HG02973 (cell line): ENCODE measurements around the gene ABCA7.

Source experiments
- ATAC-seq: cut with Tn5 transposase; IDR thresholded peaks from one replicate; pipeline ENCODE4 v1.9.1; 2021; ENCODE audit warnings: moderate library complexity; ENCODE audit not compliant: unreplicated experiment

Gene ABCA7

DNA sequence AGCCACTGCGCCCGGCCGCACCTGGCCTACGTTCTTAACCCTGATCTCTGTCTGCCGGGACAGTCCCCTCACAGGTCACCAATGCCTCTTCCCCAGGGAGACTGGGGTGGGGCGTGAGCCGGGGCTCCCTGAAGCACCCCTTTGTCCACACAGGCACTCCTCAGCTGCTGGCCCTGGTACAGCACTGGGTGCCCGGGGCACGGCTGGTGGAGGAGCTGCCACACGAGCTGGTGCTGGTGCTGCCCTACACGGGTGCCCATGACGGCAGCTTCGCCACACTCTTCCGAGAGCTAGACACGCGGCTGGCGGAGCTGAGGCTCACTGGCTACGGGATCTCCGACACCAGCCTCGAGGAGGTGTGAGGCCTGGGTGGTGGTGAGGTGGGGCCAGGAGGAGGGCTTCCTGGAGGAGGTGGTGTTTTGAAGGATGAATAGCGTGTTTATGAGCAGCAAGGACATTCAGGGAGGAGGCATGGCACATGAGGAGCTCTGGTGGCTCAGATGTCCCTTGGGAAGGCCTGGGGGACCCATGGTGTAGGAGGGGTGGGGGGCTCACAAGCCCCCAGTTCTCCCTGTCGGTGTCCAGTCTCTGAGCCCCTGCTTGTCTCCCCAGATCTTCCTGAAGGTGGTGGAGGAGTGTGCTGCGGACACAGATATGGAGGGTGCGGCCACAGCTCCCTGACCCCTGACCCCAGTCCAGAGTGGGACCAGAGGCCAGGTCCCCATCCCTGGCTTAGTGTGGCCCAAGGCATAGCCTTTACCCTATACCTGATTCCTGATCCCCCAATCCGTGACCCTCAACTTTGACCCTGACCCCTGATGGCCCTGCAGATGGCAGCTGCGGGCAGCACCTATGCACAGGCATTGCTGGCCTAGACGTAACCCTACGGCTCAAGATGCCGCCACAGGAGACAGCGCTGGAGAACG, 13.5 kb downstream of the ABCA7 start:
- no peak for ATAC-seq

DNA sequence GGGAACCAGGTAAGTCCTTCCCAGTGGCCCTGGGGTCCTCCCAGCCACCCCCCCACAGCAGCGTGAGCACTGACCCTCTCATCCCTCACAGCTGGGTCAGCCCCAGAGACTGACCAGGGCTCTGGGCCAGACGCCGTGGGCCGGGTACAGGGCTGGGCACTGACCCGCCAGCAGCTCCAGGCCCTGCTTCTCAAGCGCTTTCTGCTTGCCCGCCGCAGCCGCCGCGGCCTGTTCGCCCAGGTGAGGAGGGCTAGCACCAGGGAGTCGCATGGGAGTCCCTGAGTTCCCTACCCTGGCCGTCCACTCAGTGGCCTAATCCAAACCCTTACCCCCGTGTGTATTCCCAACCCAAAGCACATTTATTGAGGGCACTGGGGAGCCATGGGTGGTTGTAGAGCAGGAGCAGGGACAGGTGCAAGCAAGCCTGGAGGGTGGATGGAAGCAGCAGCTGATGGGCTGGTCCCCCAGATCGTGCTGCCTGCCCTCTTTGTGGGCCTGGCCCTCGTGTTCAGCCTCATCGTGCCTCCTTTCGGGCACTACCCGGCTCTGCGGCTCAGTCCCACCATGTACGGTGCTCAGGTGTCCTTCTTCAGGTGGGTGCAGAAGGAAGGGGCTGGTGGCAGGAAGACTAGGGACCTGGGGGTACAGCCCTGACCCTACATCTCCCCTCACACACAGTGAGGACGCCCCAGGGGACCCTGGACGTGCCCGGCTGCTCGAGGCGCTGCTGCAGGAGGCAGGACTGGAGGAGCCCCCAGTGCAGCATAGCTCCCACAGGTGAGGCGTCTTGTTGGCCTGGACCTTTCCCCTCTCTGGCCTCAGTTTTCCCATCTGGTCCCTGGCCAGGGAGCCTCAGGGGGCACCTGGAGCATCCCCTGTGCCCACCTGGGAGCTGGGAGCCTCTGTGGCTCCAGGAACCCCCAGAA, 14.5 kb downstream of the ABCA7 start:
- no peak for ATAC-seq

DNA sequence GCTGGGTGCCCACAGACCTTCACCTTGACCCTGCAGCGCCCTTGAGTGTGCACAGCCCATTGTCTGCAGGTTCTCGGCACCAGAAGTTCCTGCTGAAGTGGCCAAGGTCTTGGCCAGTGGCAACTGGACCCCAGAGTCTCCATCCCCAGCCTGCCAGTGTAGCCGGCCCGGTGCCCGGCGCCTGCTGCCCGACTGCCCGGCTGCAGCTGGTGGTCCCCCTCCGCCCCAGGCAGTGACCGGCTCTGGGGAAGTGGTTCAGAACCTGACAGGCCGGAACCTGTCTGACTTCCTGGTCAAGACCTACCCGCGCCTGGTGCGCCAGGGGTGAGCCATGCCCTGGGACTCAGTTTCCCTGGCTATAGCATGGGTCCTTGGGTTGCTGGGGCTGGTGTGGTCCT, 15.1 kb downstream of the ABCA7 start:
- ATAC-seq, result no peak

DNA sequence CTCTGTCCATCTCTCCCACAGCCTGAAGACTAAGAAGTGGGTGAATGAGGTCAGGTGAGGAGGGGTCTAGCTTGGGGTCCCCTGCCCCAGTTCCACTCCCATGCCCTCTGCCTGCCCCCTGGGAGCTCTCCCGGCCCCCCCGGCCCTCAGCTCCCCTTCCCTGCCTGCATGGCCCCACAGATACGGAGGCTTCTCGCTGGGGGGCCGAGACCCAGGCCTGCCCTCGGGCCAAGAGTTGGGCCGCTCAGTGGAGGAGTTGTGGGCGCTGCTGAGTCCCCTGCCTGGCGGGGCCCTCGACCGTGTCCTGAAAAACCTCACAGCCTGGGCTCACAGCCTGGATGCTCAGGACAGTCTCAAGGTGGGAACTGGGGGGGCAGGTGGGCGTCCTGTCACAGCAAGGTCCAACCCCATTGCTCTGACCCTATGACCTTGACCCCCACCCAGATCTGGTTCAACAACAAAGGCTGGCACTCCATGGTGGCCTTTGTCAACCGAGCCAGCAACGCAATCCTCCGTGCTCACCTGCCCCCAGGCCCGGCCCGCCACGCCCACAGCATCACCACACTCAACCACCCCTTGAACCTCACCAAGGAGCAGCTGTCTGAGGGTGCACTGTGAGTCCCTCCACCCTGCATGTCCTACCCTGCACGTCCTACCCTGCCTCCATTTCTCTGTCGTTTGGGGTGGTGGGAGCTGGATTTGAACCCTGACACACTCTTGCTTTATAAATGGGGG, 16.1 kb downstream of the ABCA7 start:
- ATAC-seq, result no peak

DNA sequence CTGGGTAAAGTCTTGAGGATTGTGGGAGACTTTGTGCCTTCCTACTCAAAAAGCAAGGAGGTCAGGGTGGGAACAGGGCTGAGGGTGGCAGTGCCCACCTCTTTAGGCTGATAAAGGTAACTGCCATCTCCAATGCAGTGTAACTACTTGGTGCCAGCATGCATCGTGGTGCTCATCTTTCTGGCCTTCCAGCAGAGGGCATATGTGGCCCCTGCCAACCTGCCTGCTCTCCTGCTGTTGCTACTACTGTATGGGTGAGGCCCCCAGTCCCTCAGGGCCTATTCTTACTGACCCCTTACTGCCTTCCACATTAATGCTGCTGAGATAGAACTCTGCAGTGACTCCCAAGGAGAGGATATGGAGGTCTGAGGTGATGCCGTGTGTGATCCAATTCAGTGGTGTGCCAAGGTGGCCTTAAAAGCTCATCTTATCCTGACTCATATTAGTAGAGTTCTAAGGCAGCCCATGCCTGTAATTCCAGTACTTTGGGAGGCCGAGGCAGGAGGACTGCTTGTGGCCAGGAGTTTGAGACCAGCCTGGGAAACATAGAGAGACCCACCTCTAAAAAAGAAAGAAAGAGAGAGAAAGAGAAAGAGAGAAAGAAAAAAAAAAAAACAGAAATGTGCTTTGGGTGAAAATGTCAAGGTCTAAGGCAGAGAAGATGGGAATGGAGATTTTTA, 17.4 kb downstream of the ABCA7 start:
- ATAC-seq, result no peak

DNA sequence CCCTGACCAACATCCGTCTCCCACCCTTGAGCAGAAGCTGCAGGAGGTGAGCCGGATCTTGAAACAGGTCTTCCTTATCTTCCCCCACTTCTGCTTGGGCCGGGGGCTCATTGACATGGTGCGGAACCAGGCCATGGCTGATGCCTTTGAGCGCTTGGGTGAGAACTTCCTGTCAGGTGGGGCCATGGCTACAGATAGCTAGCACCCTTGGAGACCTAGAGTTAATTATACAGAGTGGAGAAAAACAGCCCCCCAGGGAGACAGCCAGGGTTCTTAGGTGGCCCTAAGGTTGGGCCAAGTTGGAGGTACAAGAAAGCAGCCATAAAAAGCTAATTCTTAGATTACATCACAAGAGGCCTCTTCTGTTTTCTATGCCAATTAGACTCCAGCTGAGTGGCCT, 18.2 kb downstream of the ABCA7 start:
- no peak for ATAC-seq

DNA sequence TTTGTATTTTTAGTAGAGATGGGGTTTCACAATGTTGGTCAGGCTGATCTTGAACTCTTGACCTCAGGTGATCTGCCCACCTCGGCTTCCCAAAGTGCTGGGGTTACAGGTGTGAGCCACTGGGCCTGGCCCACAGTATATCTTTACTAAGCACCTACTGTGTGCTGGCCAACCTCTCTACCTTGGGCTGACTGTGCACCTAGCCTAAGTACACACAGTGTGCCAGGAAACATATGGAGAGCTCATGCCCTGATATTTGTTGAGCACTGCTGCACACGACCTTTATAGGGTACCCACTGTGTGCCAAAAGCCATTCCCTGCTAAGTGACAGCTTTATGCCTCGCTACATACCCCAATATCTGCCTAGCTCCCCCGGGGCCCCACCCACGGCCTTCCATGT, 20.8 kb downstream of the ABCA7 start:
- ATAC-seq, result no peak

DNA sequence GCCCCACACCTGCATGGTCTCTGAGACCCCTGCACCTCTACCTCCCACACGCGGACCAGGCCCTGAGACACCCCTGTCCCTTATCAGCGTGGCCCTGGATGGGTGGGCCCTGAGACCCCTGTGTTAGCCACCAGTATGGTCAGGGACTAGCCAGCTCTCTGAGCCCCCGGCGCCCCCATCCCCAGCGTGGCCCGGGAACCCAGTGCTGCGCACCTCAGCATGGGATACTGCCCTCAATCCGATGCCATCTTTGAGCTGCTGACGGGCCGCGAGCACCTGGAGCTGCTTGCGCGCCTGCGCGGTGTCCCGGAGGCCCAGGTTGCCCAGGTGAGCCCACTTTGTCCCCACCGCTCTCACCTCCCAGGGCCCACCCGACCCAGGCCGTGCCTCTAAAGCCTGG, 22.1 kb downstream of the ABCA7 start:
- ATAC-seq, result no peak

DNA sequence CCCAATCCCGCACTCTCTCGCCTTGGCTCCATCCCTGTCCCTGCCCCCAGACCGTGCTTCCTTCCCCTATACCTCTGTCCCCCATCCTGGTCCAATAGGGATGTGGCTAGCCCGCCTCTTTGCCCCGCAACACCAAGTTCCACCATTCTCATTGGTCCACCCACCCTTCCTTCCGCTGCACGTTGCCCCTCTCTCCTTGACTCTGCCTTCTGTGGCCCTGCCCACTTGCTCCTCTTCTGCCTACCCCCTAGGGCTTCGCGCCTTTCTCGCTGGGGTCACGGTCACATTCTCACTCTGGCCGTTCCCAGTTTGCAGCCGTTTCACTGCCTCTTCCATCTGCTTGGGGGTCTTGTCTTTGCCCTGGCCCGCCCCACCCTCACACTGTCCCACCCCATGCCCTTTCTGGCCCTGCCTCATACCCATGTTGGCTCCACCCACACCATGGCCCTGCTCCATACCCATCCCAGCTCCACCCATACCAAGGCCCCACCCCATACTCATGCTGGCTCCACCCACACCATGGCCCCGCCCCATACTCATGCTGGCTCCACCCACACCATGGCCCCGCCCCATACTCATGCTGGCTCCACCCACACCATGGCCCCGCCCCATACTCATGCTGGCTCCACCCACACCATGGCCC, 22.6 kb downstream of the ABCA7 start:
- no peak for ATAC-seq

DNA sequence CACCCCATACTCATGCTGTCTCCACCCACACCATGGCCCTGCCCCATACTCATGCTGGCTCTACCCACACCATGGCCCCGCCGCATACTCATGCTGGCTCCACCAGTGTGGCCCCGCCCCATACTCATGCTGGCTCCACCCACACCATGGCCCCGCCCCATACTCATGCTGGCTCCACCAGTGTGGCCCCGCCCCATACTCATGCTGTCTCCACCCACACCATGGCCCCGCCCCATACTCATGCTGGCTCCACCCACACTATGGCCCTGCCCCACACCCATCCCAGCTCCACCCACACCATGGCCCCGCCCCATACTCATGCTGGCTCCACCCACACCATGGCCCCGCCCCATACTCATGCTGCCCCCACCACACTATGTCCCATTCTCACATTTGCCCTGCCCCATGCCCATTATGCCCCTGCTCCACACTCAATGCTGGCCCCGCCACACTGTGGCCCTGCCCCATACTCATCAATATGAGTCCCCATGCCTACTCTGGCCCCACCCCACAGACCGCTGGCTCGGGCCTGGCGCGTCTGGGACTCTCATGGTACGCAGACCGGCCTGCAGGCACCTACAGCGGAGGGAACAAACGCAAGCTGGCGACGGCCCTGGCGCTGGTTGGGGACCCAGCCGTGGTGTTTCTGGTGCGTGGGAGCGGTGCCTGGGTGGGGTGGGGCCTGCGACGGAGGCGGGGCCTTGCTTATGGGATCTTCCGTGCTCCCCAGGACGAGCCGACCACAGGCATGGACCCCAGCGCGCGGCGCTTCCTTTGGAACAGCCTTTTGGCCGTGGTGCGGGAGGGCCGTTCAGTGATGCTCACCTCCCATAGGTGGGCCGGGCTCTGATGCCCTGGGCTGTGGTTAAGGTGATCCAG, 23.4 kb downstream of the ABCA7 start:
- ATAC-seq, result no peak

DNA sequence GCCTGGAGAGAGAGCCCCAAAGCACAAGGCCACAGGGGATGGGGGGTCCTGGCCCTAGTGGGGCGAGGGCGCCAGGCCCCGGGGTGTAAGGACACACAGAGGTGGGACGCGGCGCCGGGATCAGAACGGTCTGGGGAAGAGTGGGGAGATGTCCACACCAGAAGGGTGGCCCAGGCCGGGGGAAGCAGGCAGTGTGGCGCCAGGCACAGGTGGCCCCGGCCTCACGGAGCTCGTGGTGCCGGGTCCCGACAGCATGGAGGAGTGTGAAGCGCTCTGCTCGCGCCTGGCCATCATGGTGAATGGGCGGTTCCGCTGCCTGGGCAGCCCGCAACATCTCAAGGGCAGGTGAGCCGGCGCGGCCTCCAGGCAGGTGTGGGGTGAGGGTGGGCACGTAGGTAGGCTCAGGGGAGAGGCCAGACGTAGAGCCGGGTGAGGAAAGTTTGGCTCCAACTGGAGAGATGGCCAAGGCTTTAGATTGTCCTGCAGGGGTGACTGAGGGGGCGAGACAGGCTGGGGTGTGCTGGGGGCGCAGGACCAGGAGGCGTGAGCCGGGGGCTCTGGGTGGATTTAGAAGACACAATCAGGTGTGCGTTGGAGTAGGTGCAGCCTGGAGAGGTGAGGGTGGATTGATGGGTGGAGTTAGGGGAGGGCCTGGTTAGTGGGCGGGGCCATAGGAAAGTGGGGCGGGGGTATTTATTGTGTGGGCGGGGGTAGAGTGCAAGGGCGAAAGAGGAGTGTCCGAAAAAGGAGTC, 24.2 kb downstream of the ABCA7 start:
- ATAC-seq, result no peak

DNA sequence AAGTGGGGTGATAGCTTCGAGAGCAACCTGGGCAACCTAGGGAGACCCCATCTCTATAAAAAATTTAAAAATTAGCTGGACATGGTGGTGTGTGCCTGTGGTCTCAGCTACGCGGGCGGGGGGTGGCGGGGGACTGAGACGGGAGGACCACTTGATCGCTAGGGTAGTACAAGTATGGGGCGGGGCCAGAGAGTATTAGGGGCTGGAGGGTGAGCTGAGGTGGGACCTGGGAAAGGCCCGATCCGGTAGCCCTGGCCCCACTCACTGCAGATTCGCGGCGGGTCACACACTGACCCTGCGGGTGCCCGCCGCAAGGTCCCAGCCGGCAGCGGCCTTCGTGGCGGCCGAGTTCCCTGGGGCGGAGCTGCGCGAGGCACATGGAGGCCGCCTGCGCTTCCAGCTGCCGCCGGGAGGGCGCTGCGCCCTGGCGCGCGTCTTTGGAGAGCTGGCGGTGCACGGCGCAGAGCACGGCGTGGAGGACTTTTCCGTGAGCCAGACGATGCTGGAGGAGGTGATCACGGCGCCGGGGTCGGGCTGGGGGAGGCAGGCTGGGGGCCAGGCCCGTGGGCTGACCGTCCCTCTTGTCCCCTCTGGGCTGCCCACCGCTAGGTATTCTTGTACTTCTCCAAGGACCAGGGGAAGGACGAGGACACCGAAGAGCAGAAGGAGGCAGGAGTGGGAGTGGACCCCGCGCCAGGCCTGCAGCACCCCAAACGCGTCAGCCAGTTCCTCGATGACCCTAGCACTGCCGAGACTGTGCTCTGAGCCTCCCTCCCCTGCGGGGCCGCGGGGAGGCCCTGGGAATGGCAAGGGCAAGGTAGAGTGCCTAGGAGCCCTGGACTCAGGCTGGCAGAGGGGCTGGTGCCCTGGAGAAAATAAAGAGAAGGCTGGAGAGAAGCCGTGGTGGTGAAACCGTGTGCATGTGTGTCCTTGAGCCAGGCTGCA, 25.0 kb downstream of the ABCA7 start:
- ATAC-seq, result no peak

DNA sequence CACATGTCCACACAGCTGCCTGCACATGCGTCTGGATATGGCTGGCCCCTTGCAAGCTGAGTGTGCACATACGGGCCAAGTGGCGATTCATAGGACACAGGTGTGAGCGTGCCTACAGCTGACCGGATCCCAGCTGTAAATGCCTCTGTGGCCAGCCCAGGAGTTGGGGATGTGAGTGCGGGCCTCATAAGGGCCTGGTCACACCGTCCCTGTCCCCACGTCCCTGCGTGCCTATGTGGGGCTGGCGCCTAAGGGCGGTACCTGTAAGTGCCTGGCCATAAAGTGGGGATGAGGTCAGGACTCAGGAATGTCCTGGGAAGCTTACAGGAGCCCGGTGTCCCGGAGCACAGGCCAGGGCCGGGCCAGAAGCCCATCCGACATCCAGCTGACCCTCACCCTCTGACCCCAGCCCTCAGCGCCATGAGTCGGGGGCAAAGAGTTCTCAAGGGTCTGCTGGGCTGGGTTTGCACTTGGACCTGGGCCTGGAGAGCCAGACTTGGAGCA, 25.8 kb downstream of the ABCA7 start:
- ATAC-seq, result no peak

DNA sequence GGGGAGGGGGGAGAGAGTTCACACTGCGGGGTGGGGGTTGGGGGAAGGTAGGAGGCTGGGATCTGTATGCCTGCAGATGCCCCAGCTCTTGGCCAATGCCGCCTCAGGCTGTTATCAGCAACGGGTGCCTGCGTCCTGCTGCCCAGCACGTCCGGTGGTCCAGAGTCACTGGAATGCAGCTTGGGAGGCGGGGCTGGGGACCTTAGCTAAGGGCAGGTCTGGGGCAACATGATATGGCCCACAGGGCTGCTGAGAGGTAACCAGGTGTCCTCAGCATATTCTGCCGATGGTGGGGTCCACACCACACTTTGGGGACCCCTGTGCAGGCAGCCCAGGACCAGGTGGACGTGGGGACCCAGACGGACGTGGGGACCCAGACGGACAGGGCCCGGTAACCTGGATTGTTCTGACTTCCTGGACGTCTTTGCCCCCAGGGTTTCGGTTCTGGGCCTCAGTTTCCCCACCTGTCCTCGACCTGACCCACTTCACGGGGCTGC, 26.4 kb downstream of the ABCA7 start:
- ATAC-seq, result no peak

DNA sequence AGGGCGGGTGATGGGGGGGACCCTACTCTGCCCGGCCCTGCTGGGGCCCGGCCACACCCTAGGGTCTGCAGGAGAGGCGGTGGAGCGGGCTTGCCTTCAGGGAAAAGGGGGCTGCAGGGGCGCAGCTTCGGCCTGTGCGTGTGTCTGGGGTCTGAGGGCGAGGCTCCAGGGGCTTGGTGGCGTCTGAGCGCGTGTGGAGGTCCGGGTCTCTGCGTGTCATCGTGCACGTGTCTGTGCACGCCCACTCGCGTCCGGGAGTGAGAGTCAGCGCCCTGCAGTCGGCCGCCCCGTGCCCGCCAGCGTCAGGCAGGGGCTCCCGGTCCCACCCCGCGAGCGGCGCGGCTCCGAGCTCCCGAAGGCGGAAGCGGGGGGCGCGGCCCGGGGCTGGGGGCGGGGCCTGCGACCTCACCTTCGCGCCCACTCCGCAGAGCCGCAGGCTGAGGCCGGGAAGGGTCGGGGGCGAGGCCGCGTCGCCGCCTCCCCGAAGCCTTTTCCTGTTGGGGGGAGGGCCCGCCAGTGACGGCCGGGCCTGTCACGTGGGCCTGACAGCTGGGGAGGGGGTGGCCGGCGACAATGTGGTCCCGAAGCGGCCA, 26.9 kb downstream of the ABCA7 start, which contains the start of gene ARHGAP45:
TSS of gene ARHGAP45 (plus strand) at position 420 of the 593 bp plus-strand sequence. CDS start 239 bp downstream, outside the sequence.
- ATAC-seq, result no peak

DNA sequence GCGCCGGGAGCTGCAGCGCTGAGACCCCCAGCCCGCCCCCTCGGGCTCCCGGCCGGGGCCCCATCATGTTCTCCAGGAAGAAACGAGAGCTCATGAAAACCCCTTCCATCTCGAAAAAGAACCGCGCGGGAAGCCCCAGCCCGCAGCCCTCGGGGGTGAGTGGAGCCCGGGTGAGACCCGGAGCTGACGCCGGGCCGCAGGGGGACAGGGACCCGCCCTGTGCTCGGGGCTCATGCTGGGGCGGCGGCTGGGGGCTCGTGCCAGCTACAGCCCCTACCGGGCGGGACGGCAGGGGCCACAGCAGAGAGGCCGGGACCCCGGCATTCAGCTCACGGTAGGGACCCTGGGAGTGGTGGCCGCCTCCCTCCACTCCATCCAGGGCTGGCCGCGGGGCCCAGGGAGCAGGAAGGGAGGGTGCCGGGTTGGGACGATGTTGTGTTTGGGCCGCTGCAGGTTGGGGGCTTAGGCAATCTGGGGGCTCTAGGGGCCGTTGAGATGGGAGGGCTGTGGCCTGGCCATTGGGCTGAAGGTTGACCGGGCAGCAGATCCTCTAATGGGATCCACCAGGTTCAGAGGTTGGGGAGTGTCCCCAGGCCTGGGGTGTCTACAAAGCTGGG, 27.5 kb downstream of the ABCA7 start:
- no peak for ATAC-seq
